Astrocyte of the spinal cord (primary cell): ENCODE data around the gene BLID.

ENCODE experiments used
- DNase-seq: peaks from one replicate; pipeline ENCODE4 v3.0.0; 2011; ENCODE audit warnings: low read depth, low spot score
- H3K4me3 ChIP-seq: 2 replicates; pipeline ENCODE4 v1.5.1; 2011; ENCODE audit warnings: low read depth, mild to moderate bottlenecking, low read length, moderate library complexity
- in situ Hi-C: cut with HindIII; loops from 2 replicates; pipeline ENCODE4 v1.10.0; 2017; ENCODE audit warnings: low sequenced_read_pairs
- TF ChIP-seq, protein P1 (sequence below): IDR thresholded peaks from 2 replicates; pipeline ENCODE4 v1.5.1; 2012; ENCODE audit warnings: low read depth, mild to moderate bottlenecking, low read length, inconsistent platforms

BLID gene, protein sequence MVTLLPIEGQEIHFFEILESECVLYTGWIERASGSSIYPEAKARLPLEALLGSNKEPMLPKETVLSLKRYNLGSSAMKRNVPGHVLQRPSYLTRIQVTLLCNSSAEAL

DNA sequence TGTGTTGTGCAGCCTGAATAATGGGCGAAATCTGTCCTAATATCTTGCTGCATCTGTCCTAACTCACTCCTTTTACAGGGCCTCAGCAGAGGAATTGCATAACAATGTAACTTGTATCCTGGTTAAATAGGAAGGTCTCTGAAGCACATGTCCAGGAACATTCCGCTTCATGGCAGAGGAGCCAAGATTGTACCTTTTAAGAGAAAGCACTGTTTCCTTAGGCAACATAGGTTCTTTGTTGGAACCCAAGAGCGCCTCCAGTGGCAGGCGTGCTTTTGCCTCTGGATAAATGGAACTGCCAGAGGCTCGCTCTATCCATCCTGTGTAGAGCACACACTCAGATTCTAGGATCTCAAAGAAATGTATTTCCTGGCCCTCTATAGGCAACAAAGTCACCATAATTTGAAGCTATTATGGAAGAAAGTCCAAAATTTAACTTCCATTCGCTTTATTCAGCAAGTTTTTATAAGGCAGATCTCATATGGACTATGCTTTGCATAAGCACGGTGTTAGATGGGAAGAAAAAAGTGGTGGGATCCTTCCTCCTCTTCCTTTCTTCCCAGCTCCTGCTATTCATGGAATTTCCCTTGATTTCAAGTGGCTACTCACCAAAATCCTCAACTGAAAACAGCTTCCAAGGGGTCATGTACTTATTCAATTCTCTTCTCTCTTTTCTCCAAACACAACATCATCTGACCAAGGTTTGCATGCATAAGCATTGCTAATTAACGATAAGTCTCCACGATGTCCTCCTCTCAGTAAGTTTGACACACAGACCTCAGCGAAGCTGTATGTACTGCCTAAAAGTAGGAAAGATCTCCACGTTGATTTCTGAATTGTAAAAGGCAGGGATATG lies at the start of gene BLID:
Gene BLID, minus strand, starts transcription at position 692 of the 856 bp plus-strand sequence. Its CDS starts 293 bp downstream, at position 399.
- DNase-seq: peak; percentile 60
- in situ Hi-C loops: no loop called here
- H3K4me3 ChIP-seq: no peak within 1 kb of the TSS
- TF ChIP-seq, protein P1, sequence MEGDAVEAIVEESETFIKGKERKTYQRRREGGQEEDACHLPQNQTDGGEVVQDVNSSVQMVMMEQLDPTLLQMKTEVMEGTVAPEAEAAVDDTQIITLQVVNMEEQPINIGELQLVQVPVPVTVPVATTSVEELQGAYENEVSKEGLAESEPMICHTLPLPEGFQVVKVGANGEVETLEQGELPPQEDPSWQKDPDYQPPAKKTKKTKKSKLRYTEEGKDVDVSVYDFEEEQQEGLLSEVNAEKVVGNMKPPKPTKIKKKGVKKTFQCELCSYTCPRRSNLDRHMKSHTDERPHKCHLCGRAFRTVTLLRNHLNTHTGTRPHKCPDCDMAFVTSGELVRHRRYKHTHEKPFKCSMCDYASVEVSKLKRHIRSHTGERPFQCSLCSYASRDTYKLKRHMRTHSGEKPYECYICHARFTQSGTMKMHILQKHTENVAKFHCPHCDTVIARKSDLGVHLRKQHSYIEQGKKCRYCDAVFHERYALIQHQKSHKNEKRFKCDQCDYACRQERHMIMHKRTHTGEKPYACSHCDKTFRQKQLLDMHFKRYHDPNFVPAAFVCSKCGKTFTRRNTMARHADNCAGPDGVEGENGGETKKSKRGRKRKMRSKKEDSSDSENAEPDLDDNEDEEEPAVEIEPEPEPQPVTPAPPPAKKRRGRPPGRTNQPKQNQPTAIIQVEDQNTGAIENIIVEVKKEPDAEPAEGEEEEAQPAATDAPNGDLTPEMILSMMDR: peak; percentile 75

DNA sequence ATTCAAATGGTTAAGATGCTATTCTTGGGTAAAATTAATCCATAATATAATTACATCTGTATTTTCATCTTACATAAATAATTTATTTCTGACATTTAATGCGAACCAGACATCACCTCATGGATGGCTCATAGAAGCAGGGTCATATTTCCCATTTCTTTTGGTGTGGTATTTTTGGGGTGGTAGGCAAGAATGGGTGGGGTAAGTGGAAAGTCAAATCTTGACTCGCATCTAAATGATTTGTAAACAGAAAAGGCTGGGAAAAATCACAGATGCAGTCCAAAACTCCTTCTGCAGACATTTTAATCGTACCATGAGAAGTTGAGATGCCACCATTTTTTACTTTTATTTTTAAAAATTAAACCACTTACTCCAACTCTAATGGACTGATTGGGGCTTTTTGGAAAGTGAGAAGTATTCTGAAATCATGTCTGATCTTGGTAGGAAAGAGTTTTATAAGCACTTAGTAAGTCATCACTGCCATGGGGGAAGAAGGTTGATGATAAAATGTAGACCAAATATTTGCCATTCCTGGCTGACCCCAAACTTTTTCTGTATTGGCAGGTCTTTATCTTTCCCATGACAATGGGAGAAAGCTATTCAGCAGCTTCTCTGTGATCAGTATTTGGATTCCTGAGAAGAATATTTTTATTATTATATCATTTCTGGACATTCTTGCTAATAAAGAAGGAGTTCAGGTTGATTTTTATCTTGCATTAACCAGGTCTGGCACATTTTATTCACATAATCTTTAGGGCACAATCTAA lies 47.2 kb upstream of the BLID start:
- TF ChIP-seq, protein P1: no peak
- no peak for DNase-seq
- no peak overlapping the region for H3K4me3 ChIP-seq
- in situ Hi-C loops: no loop called here

DNA sequence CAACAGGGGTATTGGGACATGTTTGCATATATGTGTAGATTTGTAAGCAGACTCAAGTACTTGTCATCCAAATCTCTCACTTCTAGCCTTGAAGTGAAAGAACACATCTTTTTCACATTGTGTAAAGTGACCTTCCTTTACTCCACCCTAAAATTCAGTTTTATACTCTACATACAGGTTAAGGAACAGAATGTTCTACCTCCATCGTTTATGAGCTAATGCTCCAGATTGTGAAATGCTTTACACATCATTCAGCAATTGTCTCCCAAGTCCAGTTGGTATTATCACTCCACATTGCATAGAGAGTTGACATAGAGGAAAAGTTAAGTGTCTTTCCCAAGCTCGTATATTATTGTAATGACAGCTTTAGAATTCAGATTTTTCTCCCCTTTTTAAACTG lies 46.1 kb upstream of the BLID start:
- H3K4me3 ChIP-seq: no peak overlapping the region
- TF ChIP-seq, protein P1: no peak
- no peak for DNase-seq
- in situ Hi-C loops: no loop called here

DNA sequence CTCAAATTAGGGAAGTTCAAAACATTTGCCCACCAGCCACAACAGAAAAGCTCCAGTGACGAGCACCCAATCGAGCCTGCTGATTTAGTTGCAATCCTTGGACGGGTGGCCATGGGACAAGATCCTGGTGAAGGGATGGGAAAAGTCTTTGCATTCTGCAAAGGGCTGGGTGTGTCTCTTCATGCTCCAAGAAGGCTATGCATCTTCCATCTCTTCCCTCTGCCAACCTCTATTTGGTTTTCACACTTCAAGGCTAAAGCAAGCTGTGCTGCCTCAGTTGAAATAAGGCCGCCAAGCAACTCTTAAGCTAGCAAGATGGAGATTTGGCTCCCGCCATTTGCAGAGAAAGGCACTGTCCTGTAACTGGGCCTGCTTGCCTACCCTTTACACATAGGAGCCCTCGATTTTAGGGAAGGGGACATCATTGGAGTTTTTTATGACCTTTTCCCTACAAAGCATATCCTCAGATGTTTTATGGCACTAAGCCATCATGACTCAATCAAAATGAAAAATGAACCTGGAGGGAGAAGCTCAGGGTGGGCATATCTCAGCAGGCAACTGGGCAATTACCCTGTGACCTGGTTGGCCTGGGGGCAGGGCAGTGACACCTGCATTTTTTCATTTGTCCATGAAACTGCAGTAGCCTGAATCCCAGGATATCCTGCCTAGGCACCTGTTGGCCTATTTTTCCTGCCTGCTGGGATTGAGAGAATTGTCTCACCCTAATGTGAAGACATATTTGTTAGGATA lies 45.0 kb upstream of the BLID start:
- in situ Hi-C loops: no loop called here
- no peak overlapping the region for H3K4me3 ChIP-seq
- TF ChIP-seq, protein P1: no peak
- no peak for DNase-seq

DNA sequence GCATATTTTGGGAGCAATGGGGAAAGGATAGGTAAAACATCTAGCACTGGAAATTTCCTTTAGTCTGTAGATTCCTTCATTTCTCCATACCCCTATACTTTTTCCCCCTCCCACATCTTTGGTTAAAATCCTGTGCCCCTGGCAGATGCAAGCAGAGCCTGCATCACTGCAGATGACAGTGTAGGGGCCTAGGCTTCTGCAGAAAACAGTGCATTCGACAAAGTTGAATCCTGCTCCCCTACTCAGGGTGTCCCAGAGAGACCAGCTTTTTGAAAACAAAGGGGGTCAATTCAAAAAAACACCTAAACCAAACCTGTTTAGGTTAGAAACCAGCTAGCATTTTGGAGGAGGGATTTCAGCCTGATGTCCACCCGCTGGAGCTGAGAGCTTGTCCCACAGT lies 43.8 kb upstream of the BLID start:
- TF ChIP-seq, protein P1: no peak
- in situ Hi-C loops: no loop called here
- no peak for DNase-seq
- no peak overlapping the region for H3K4me3 ChIP-seq

DNA sequence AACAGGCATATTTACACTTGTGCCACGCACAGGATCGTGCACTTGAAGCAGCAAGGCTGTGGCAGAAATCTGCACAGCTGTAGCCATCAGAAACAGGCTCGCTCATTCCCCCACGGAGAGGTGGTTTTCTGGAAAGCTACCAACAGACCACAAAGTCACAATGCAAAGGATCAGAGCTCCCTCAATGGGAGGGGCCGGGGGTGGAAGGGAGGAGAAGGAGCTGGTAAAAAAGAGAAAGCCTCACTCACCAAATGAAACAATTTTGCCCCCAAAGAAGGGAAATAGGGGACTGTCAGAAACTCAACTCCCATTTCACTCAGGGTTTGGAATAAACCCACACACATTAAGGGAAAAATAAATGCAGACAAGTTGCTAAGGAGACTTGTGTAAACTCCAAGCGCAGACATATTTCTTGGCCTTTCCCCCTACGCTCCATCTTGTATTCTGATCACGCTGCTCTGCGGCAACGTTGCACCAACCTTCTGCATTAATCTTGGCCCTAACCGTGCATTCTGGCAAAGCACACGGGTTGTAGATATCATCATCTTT lies 43.2 kb upstream of the BLID start:
- in situ Hi-C loops: no loop called here
- TF ChIP-seq, protein P1: no peak
- no peak overlapping the region for H3K4me3 ChIP-seq
- peak; percentile 83 for DNase-seq
